ENCODE results near the gene GK.
"Not testable (repeated sequence)": the region's sequence is repeated elsewhere in the genome, so short reads cannot be mapped to it uniquely, and the experiment has no call there.

GK gene

DNA sequence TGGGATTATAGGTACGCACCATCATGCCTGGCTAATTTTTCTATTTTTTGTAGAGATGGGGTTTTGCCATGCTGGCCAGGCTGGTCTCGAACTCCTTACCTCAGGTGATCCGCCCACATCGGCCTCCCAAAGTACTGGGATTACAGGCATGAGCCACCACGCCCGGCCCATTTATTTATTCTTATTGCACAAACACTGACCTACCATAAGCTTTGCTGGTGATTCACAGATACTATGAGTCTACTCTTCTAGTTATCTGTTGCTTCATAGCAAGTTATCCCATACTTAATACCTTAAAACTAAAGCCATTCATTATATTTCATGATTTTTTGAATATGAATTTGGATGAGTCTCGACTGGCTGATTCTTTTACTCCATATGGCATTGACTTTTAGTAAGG, 120.5 kb downstream of the GK start:
- not testable (repeated sequence) for H3K4me3 Mint-ChIP-seq; ATAC-seq (replicated peaks); DNase-seq; H3K9me3 Mint-ChIP-seq; H3K4me1 Mint-ChIP-seq (ENCODE audit: low read depth in 2 of 2); H3K27me3 Mint-ChIP-seq; H3K36me3 Mint-ChIP-seq (ENCODE audit: insufficient read depth); H3K27ac Mint-ChIP-seq

DNA sequence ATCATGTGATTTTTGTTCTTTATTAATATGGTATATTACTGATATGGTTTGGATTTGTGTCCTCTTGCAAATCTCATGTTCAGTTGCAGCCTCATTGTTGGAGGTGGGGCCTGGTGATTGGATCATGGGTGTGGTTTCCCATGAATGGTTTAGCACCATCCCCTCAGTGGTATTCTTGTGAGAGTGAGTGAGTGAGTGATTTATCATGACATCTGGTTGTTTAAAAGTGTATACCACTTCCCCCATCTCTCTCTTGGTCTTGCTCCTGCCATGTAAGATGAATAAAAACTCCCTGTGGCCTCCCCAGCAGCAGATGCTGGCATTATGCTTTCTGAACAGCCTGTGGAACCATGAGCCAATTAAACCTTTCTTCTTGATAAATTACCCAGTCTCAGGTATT, 124.4 kb downstream of the GK start:
- no peaks in the 10 kb centered on the region for H3K4me1 Mint-ChIP-seq (ENCODE audit: low read depth in 2 of 2)
- H3K4me3 Mint-ChIP-seq: no peak overlapping the region
- H3K9me3 Mint-ChIP-seq: no peaks in the 10 kb centered on the region
- DNase-seq (no peak), ATAC-seq (replicated peaks) (no peak)
- H3K36me3 Mint-ChIP-seq (ENCODE audit: insufficient read depth): no peaks in the 10 kb centered on the region
- H3K27ac Mint-ChIP-seq: no peak overlapping the region
- peaks cover 0 to 17% of the 10 kb centered on the region in 2 donors for H3K27me3 Mint-ChIP-seq

DNA sequence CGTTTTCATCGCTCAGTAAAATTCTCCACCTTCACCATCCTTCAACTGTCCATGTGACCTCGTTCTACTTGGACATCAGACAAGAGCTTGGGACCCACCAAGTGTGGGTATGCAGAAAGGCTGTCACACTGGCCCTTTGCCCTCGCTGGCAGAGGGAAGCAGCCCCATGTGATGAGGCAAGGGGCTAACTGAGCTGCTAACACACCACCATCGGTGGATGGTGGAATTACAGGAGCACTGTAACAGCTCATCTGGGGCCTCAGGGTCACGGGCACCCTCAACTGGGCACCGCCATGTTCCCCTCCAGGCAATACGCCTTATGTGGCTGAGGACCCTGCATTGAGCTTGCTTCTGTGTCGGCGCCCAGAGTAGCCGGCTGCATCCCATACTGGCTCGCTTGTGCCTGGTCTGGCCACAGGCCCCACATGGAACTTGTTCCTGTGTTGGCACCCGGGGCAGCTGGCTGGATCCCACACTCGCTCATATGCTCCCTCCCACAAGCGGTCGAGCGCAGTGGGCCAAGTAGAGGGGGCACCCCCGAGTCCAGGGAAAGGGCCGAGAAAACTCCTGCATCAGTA, 126.3 kb downstream of the GK start:
- Mint-ChIP-seq H3K4me1 (ENCODE audit: low read depth in 2 of 2) (no peaks in the 10 kb centered on the region), H3K4me3 (no peak overlapping the region), H3K27me3 (peaks cover 0 to 17% of the 10 kb centered on the region in 2 donors), H3K9me3 (no peaks in the 10 kb centered on the region), H3K36me3 (ENCODE audit: insufficient read depth) (no peaks in the 10 kb centered on the region), H3K27ac (no peak overlapping the region)
- ATAC-seq (replicated peaks) (no peak), DNase-seq (no peak)

Measured in effector memory CD8-positive, alpha-beta T cell (primary cell).